ENCODE results near the gene TEC.

- TF ChIP-seq CTCF (IDR thresholded peaks at IDR 0.05 in 2 of 3, conservative IDR thresholded peaks at IDR 0.05 in 1 of 3; ENCODE audit: insufficient read depth in 2 of 3, low read depth in 1 of 3, low read length in 3 of 3) (no peak), ZNF143 (CRISPR knock-in tag; IDR thresholded peaks at IDR 0.05) (no peak), POLR2A (conservative IDR thresholded peaks at IDR 0.05) (no peak), GABPA (tag; conservative IDR thresholded peaks at IDR 0.05; ENCODE audit: low read depth) (no peak), JUND (IDR thresholded peaks at IDR 0.05; ENCODE audit: borderline replicate concordance, low read depth, low read length) (no peak), JUND (tag; IDR thresholded peaks at IDR 0.05; ENCODE audit: borderline replicate concordance, low read depth, low read length) (no peak), REST (IDR thresholded peaks at IDR 0.05; ENCODE audit: borderline replicate concordance) (no peak), REST (CRISPR knock-in tag; IDR thresholded peaks at IDR 0.05; ENCODE audit: low read depth) (no peak), TEAD1 (CRISPR knock-in tag; IDR thresholded peaks at IDR 0.05) (no peak), OTX1 (CRISPR knock-in tag; IDR thresholded peaks at IDR 0.05) (no peak), ZNF280B (CRISPR knock-in tag; IDR thresholded peaks at IDR 0.05) (no peak)
Observed at GRCh38 chr4:48216563-48216962, 53.1 kb downstream of the TEC start.

All from K562 (cell line).